HG03045 (cell line): Measurements from ENCODE around the gene SLC4A1.
A peak's percentile ranks its signal among the peaks of the same experiment; 100 is the strongest.

Experiments used
- ATAC-seq: cut with Tn5 transposase; IDR thresholded peaks from one replicate; pipeline ENCODE4 v1.9.1; 2021; ENCODE audit warnings: mild to moderate bottlenecking, moderate library complexity; ENCODE audit not compliant: unreplicated experiment

Gene SLC4A1

DNA sequence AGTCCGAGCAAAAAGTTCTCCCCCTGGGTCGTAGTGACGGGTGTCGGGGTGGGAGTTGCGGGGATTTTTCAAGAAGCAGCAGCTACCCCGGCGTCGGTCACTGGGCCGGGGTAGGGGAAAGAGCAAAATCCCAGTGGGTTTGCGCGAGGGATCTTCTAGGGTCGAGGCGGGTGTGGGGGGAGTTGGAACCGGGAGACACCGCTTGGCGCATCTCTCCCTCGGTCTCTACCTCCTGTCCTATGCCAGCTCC is 46.1 kb downstream of the SLC4A1 start:
- no peak for ATAC-seq

DNA sequence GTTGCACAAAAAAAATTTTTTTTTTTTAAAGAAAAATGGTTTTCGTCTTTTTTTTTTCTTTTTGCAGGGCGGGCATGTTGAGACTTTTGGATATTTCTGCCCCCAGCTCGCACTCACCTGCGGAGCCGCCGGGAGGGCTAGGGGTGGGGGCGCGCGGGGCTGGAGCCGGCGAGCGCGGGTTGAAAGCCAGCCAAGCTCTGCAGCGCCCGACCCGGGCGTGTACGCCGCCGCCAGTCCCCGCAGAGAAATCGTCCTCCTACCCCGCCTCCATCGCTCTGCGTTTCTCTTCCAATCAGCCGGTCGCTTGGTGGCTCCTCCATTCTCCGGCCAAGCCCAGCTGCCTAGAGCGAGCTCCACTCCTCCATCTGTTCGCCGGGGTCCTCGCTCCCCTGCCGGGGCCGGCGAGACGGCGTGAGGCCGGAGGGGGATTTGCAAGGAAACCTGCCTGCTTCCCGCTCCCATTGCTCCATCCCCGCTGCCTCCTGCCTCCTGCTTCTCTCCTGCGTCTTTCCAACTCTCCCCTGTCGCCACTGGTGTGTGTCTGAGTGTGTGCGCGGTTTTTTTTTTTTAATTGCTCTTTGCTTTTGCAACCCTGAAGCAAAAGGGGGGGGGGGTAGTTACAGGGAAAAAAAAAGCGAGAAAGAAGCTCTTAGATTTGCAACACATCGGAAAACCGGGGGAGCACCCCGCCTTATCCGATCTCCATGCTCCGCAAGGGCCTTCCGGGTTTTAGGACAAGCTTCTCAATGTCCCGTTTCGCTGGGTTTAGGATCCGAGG is 46.7 kb downstream of the SLC4A1 start:
- no peak for ATAC-seq

DNA sequence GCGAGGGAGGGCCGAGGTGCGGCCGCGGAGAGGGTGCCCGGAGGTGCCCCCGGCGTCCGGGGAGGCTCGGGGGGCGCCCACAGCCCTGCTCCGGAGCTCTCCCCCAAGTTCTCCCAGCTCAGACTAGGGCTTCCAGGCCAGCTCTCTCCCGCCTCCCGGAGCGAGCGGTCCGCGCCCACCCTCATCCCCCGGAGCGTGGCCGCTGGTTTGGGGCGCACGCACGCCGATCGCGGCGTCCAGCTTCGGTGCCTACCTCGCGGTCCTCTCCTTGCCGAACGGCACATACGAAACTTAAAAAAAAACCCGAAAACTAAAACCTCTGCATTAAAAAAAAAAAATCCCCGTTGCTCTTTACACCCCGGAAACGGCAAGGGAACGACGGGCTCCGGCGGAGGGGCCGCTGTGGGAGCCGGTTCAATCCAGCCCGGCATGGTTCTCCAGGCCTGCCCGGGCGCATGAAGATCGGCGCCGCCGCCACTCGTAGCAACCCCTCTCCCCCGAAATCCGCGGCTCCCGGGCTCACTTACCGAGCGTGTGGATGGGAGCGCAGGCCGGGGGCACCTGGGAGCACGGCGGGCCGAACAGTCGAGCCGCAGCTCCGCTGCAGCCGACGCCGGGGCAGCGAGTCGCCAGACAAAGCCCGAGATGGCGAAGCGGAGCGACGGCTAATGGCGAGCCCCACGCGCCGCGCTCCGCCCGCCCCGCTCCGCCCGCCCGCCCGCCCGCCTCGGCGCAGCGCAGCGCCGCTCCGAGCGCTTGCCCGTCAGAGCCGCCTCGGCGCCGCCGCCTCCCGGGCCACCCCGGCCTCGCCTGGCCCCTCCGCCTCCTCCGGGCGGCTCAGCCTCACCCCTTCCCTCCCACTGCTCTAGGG is 47.5 kb downstream of the SLC4A1 start:
- no peak for ATAC-seq

DNA sequence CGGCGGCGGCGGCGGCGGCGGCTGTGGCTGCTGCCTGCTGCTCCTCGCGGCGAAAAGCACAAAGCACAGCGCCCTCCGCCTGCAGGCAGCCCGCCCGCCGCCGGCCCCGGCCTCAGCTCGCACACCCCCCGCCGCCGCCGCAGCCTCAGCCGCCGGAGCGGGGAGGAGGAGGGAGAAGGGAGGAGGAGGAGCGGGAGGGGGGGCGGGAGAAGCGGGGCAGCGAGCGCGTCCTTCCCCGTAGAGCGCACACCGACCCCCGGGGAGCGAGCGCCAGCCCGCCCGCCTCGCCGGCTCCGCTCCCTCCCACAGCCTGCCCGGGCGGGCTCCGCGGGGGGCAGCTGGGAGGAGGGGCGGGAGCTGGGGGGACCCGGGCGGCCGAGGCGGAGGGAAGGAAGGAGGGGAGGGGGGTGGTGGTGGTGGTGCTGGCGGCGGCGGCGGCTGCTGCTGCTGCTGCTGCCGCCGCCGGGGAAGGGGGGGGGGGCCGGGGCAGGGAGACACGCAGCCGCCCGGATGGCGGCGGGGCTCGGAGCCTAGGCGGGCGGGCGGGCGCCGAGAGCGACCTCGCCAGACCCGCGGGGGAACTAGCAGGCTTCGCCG is 48.2 kb downstream of the SLC4A1 start, which contains the start of gene UBTF:
Gene UBTF (minus strand): TSS at position 60 of the 597 bp plus-strand sequence. CDS start 1,446 bp downstream, outside the sequence.
- peak; percentile 10 for ATAC-seq

DNA sequence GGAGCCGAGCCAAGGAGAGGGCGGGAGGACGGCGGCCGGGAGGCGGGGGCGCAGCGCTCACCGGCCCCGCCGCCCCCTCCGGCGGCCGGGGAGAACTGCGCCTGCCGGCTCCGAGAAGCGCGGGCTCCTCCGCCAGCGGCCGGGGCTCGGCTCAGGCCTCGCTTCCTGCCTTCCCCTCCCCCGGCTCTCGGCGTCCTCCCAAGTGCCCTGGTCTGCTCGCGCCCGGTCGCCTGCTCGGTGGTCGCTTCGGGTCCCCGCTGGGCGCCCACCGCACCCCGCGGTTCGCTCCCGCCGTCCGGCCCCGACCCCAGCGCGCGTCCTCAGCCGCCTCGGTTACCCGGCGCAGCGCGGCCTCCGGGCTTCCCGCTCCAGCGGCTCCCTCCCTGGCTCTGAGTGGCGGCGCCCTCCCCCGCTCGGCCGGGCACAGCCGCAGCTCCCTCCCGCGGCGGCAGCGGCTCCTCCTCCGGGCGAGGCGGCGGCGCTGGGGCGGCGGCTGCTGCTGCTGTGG is 48.8 kb downstream of the SLC4A1 start:
- ATAC-seq, result peak; percentile 40

DNA sequence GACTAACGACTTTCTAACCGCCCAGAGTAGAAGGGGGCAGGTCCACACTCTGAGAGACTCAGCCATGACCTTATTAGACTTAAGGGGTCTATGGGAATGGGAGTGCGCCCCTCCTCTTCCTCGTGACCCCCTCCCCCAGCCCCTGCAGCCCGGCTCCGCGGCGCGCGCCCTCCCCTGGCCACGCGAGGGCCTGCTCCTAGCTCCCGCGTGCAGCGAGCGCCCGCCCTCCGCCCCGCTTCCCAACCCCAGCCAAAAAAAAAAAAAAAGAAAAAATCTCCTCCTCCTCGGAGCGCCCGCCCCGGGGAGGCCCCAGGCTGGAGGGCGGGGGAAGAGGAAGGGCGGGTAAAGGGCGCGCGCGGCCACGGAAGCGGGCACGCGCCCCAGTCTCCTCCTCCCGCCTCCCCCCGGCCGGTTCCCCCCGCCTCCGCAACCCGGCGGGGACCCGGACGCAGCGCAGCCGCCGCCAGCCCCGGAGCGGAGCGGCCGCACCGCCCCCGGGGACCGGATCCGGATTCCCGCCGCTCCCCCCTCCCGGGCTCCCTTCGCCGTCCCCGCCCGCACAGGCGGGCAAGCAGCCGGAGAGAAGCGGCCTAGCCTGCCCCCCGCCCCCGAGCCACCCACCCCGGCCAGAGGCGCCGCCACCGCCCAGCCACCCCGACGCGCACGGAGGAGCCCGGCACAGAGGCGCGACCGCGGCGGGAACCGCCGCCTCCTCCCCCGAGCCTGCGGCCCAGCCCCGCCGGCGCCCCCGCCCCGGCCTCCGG is 49.4 kb downstream of the SLC4A1 start:
- ATAC-seq, result peak; percentile 40

DNA sequence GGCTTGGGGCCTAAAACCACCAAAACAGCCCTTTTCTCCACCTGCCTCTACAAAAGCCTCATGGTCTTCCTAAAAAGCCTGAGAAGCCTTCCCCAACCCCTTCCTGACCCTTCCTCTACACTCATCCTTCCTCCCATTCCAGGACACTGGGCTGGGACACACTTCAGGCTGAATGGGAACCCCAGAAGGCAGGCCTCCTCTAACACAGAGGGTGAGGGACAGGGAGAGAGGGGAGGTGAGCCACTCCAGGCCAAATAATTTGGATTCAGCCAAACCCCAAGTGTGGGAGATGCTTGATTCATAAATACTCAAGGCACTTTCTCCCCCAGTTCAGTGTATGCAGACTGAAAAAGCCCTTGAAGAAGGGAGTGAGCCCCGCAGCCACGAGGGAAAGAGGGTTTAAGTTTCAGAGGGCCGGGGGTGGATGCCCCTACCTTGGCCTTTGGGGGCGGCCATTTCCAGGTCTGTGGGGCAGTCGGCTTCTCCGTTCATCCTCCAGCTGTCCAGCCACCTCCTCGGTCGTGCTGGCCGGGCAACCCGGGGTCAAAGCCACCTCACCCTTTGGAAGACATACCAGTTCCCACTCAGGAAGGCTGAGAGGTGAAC is 50.1 kb downstream of the SLC4A1 start:
- no peak for ATAC-seq

DNA sequence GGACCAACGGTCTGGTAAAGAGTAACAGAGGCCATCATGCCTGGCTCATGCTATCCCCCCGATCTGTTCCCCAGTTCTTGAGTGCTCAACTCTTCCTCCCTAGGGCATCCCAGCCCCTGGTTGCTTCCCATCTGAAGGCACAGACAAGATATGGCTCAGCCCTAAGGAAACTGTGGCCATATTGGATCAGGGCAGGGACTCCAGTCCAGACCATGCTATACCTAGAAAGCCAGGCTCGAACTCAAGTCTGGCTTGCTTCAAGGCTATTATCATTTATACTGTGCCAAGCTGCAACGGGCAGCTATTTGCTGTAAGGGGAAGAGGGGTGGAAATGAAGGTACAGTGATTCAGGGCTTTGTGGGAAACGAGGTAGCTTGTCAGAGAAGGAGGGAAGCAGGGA is 51.2 kb downstream of the SLC4A1 start:
- ATAC-seq, result no peak

DNA sequence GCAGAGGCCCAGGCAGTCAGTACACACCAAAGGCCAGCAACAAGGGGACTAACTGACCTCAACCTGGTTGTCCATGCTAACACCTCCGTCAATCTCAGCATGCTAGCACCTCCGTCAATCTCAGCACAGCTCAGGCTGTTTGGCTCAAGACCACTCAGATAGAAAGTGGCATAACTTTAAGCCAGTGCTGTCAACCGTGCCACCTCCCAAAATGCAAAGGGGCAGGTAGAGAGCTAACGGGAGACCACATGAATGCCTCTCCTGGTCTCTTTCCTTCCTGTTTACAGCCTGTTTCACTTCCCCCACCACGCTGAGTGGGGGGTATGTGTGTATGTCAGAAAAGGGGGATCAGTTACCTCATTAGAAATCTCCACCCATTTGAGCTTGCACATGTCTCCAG is 51.8 kb downstream of the SLC4A1 start:
- ATAC-seq, result no peak

DNA sequence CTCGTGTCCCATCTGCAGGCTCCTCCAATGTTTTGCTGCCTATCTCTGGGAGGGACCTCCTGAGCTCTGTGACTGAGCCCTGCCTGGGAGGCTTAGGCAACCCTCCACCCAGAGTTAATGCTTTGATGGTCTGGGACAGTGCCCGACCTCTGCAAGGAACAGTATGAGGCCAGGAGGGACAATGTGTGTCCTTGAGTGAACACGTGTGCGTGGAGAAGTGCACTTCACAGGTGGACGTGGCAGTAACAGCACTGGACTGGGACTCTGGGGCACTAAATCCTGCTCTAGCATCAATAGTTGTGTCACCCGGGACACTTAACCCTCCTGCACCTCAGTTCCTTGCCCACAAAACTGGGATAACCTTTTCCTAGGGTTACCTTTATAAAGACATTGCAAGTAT is 53.0 kb downstream of the SLC4A1 start:
- no peak for ATAC-seq

DNA sequence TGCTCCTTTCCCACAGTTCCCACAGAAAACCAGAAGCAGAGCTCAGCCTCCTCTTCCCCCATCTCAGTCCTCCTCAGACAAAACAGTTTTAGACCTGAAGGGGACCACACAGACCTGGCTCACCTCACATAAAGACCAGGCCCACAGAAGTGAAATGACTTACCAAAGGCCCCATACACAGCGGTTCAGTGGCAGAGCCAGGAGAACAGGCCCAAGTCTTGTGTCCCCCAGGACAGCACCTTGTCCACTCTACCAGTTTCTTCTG is 53.8 kb downstream of the SLC4A1 start:
- ATAC-seq, result no peak

DNA sequence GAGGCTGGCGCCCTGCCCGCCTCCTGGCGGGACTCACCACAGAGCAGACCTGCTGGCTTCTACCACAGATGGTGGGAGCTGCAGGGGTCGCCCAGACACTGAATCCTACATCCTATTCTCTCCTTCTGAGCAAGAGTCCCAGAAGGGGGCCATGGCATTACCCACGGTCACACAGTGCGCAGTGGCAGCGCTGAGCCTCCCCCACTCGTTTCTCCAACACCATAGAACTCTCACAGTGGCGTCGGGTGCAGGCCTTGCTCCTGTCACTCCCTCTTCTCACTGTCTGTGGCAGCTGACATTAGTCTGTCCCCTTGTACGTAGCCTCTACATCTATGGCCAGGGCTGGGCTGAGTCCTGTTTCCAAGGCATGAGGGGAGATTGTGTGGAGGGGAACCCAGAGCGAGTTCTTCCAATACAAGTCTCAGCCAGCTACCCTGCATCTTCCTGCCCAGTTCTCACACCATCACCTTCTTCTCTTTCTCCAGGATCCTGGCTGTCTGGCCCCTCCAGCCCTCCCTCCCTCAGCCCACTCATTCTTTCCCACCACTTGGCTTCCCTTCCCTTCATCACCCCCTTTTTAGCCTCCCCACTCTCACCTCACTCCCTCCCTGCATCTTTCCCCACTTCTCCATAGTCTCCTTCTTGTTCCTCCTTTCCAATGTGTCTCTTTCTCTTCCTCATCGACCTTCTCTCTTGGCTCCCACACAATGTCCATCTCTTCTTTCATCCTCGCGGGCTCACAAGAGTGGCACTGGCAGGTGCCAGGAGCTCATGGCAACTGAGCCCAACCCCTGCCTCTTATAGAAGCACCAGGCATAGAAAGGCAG is 54.3 kb downstream of the SLC4A1 start:
- ATAC-seq, result no peak

DNA sequence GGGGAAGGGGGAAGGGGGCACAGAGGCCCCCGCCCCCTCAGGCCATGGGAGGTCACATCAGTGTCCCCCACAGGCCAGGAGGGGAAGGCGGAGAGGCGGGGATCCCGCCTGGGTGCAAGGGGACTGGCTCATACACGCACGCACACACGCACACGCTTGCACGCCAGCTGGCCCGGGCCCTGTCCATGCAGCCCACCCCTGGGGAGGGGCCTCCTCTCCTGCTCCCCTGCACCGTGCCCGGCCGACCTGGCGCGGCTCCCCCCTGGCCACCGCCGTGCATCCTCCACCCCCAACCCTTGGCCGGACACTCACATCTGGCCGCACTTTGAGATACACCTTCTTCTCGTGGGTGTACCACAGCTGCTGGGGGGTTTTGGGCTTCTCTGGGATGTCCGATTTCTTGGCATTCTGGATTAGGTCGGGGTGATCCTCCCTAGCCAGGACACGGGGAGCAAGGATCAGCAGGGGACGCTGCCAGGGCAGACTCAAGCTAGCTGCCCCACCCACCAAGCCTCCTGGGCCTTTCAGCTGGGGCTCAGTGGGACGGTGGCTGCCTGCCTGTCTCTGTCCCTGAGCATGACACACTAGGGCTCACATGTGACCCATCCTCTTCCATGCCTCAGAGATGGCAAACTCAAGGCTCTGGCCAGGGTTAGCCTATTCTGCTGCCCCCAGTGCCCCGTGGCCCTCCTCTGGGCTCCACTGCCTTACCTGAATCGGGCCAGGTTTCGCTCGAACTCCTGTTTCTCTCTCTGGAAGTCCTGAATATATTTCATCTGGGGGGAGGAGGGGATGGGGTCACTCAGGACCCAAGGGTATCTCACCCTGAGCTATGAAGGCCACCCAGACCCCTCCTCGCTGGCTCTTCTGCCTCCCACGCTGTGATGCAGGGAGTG is 55.2 kb downstream of the SLC4A1 start:
- ATAC-seq, result no peak

DNA sequence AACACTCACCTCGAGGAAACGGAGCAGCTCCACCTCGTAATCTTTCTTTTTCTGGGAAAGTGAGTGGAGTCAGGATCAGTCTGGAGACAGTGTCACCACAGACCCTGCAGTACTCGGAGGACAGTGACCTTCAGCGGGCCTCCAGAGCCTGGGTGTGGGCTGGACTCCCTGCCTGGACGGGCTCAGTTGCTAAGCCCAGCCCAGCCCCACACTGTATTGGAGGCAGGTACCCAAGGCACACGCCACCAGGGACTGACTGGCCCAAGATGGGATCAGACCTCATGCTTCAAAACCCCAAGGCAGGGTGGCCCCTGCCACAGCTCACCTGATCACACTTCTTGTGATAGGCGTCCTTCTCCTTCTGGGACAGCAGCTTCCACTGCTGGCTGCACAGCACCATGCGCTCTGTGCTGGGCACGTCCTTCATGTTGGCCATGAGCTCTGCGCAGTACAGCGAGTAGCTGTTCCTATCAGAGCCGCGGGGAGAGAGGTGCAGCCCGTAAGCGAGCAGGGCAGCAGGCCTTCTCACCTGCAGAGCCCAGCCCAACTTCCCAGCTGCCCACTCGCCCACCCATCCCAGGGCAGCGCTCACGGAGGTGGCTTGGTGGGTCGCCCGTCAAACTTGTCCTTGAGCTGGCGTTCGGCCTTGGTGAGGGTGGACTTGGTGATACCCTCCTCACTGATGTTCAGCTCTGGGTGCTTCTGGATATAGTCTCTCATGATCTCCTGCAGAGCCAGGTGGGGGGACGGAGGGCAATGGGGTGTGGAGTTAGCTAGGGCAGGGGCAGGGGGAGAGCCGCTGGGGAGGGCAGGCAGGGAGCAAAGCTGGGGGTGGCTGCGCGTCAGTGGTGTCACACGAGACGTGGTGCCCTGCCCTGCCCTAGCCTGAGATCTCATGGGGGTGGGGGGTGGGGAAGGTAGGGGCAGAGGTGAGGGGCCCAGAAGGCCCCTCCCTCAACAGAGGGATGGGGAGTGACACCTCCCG is 56.4 kb downstream of the SLC4A1 start:
- ATAC-seq, result no peak

DNA sequence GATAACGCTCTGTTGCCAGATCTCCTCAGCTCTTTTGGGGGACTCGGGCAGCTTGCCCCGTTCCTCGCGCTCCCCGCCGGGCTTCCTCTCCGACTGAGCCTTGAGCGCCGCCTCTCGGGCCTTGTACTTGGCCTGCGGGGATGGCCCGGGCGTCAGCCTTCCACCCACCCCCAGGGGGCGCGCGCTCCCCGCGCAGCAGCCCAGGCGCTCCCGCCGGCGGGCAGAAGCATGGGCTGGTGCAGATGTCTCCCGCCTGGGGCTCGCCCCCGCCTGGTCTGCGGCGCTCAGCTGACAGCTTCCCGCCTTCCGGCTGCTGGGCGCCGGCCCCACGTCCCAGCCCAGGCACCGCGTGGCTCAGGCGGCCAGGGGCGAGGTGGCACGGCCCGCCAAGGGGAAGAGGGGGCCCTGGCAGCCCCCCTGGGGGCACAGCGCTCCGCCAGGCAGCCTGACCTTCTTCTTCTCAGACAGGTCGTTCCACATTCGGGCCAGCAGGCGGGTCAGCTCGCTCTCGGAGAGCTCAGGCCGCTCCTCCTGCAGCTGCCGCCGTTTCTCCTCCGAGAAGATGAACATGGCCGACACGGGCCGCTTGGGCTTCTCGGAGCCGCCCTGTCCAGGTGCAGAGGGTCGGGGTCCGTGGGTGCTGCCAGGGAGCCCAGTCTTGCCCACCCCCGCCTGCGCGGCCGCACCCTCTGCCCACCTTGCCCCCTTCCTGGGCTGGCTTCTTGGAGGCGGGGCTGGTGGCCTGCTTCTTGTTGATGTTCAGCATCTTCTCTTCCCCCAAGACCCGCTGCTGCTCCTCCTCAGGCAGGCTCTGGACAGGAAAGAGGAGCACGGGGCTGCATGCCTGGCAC is 57.4 kb downstream of the SLC4A1 start:
- peak; percentile 62 for ATAC-seq

DNA sequence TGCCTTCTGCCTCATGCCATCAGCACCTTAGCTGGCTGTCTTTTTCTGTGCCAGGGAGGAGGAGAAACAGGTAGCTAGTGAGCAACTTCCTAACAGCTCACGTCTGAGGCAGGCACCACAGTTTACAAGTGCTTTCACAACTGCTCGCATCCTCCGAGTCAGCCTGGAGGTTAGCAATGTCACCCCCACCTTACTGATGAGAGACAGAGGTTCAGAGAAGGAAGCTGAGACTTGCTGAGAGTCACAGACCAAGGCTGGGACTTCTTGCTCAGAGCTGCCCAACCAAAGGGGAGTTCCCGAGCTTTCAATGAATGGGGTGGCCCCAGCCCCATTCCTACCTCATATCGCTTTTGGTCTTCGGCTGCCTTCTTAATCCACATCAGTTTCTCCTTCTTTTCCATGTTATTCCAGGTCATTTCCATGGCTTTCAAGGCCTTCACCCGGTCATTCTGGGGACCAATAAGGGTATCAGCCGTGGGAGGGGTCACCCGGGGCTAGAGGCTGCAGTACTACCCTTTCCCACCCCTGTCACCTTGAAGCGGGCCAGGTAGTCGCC is 58.1 kb downstream of the SLC4A1 start:
- no peak for ATAC-seq

DNA sequence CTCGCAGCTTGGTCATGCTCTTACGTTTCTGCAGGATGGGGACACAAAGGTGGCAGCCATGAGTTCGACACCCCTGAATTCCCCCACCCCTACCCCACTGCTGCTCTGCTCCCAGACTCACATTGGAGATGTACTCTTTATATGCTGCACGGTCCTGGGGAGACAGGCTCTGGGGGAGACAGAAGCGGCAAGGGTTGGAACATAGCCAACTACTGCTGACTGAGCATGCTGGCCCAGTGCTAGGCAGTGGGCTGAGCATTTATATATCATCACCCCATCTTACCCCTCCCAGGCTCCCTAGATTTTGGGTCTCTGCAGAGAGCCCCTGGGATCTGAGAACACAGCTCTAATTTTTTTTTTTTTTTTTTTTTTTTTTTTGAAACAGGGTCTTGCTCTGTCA is 60.2 kb downstream of the SLC4A1 start:
- no peak for ATAC-seq
